Thoracic aorta (tissue), 2 donors: ENCODE results near the gene RASGRF1. TPM values are rescaled to one million over a fixed set of nuclear protein-coding genes. Genes with fewer than 3 reads are reported as not detected.
A peak's percentile ranks its signal among the peaks of the same experiment; 100 is the strongest.

Experiments used
- ATAC-seq: fragments of 150-250 bp; one replicate; pipeline ENCODE4 v1.8.0; 2017; ENCODE audit warnings: low read depth; ENCODE audit not compliant: insufficient number of reproducible peaks, low FRiP score
- DNase-seq: peaks from one replicate; pipeline ENCODE4 v3.0.0-alpha.2; 2020; ENCODE audit warnings: low spot score
- H3K27ac ChIP-seq, 2 donors: fragments of 200-600 bp; sonication (generic); 1 replicate in 1 of 2; 2 replicates in 1 of 2; pipeline ENCODE4 v1.5.1; 2016; ENCODE audit warnings: mild to moderate bottlenecking in 2 of 2, moderate library complexity in 2 of 2
- H3K27me3 ChIP-seq: fragments of 200-600 bp; sonication (generic); replicated peaks from 2 replicates; pipeline ENCODE4 v1.6.0; 2016; ENCODE audit warnings: mild to moderate bottlenecking; ENCODE audit not compliant: insufficient read depth
- H3K36me3 ChIP-seq: fragments of 200-600 bp; sonication (generic); one replicate; pipeline ENCODE4 v1.5.1; 2016
- H3K4me1 ChIP-seq, 2 donors: fragments of 200-600 bp; sonication (generic); 1 replicate in 1 of 2; 2 replicates in 1 of 2; pipeline versions ENCODE4 v1.5.1 to v1.6.0; 2016; ENCODE audit warnings: low read depth in 2 of 2, mild to moderate bottlenecking in 1 of 2; ENCODE audit not compliant: control insufficient read depth in 1 of 2
- H3K4me3 ChIP-seq: fragments of 200-600 bp; sonication (generic); 2 replicates; pipeline ENCODE4 v1.5.1; 2016; ENCODE audit warnings: mild to moderate bottlenecking
- H3K9me3 ChIP-seq: fragments of 200-600 bp; sonication (generic); 2 replicates; pipeline ENCODE4 v1.5.1; 2016
- total RNA-seq, 2 donors: library from RNA; depleted of rRNA; stranded (reverse); fragments of >200 nt; gene quantifications; one replicate each; pipeline versions ENCODE4 v1.1.0 to v1.2.3, GENCODE V29; 2016
- TF ChIP-seq, protein P1 (sequence below): fragments of 200-600 bp; sonication (generic); IDR thresholded peaks from one replicate; pipeline ENCODE4 v1.5.1; 2019; ENCODE audit warnings: antibody characterized with exemption

The RASGRF1 gene
- total RNA-seq, 2 donors from 2014 or later = not detected

DNA sequence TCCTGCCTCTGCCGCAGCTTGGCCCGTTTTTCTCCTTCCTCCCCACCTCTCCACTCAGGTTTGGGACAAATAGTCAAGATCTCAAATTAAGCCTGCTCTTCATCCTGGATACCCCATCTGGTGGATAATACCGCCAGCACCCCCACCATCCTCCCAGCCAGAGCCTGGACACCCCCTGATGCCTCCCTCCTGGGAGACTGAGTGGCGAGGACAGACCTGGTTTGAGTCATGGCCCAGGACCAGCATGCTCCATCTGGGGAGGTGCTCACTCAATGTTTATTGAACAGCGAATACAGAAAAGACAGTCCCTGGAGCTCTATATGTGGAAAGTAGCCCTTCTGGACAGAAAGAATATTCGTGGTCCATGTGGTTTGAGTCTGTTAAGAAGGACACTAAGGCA, 169.1 kb downstream of the RASGRF1 start:
- TF ChIP-seq, protein P1, sequence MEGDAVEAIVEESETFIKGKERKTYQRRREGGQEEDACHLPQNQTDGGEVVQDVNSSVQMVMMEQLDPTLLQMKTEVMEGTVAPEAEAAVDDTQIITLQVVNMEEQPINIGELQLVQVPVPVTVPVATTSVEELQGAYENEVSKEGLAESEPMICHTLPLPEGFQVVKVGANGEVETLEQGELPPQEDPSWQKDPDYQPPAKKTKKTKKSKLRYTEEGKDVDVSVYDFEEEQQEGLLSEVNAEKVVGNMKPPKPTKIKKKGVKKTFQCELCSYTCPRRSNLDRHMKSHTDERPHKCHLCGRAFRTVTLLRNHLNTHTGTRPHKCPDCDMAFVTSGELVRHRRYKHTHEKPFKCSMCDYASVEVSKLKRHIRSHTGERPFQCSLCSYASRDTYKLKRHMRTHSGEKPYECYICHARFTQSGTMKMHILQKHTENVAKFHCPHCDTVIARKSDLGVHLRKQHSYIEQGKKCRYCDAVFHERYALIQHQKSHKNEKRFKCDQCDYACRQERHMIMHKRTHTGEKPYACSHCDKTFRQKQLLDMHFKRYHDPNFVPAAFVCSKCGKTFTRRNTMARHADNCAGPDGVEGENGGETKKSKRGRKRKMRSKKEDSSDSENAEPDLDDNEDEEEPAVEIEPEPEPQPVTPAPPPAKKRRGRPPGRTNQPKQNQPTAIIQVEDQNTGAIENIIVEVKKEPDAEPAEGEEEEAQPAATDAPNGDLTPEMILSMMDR = no peak
- peaks cover 57% of the 10 kb centered on the region for H3K36me3 ChIP-seq
- ATAC-seq (no peak), DNase-seq (no peak)
- no peak overlapping the region for H3K27ac ChIP-seq
- no peaks in the 10 kb centered on the region for H3K27me3 ChIP-seq
- no peak overlapping the region for H3K4me3 ChIP-seq
- no peaks in the 10 kb centered on the region for H3K9me3 ChIP-seq
- peaks cover 5 to 9% of the 10 kb centered on the region in 2 donors for H3K4me1 ChIP-seq

DNA sequence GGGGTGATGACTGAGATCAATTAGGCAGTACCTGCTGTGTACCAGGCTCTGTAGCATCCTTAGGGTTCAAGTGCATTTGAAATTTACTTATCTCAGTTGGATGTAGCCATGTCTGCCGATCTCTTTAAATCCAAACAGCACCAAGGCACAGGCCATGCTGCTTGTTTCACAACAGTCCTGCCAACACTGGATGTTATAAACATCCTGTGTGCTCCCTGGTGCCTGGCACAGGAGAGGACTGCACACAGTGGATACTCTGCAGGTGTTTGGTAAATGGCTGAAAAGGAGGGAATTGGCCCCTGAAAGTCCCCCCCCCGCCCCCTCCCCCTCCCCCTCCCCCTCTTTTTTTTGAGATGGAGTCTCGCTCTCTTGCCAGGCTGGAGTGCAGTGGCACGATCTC, 172.7 kb downstream of the RASGRF1 start:
- H3K4me3 ChIP-seq = no peak overlapping the region
- no peak for DNase-seq
- no peak for ATAC-seq
- TF ChIP-seq, protein P1 = no peak
- H3K4me1 ChIP-seq = peaks cover 36 to 42% of the 10 kb centered on the region in 2 donors
- peak overlapping the region in 1 of 2 donors; percentile 55 for H3K27ac ChIP-seq
- no peaks in the 10 kb centered on the region for H3K9me3 ChIP-seq
- H3K36me3 ChIP-seq = peaks cover 33% of the 10 kb centered on the region
- no peaks in the 10 kb centered on the region for H3K27me3 ChIP-seq

DNA sequence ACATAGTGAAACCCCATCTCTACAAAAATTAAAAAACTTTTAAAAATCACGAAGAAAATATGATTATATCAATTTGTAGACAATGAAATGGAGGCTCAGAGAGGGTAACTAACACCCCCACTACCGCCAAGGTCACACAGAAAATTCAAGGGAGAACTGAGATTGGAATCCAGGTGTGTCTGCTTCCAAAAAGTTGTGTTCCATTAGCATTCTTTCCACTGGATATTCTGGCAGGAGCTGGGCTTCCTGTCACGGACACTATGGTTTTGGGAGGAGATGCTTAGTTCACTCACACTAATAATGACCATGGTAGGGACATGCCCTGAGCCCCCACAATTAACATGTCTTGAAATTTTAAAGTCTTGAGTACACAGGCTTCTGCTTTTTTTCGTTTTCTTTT, 174.5 kb downstream of the RASGRF1 start:
- DNase-seq = no peak
- no peak for ATAC-seq
- TF ChIP-seq, protein P1 = no peak

DNA sequence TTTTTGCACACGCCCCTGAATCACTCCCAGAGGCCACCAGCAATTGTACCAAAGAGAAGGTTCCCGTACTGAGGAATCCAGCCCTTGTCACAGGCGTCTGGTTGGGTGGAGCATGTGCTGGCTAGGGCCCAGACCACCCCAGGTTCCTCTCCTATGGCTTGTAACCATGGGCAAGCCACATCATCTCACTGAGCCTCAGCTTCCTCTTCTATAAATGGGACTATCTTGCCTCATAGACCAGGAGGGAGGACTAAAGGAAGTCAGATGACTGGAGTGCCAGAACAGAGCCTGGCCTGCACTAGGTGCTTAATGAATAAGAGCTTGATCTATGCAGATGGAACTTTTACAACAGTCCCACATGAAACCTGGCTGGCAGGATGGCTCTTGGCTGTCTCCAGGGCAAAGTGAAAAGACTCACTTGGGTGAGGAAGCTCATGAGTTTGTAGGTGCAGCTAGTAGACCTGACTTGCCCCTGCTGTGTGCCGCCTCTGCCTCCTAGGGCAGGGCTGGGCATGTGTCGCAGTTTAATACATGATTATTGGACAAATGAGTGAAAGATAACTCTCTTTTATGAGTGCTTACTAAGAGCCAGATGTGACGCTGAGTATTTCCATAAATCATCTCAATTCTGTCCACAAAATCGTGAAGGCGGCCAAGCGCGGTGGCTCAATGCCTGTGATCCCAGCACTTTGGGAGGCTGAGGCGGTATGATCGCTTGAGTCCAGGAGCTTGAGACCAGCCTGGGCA, 175.1 kb downstream of the RASGRF1 start:
- ATAC-seq (no peak), DNase-seq (no peak)
- Histone ChIP-seq H3K27me3 (no peaks in the 10 kb centered on the region), H3K27ac (peak overlapping the region; percentile 77 to 81), H3K36me3 (peaks cover 23% of the 10 kb centered on the region), H3K4me1 (peaks cover 39 to 55% of the 10 kb centered on the region in 2 donors), H3K4me3 (no peak overlapping the region), H3K9me3 (no peaks in the 10 kb centered on the region)
- TF ChIP-seq, protein P1 = no peak

More for the DNA sequence above, 174.5 kb downstream of the RASGRF1 start:
- no peaks in the 10 kb centered on the region for H3K27me3 ChIP-seq
- no peak overlapping the region for H3K4me3 ChIP-seq
- peaks cover 19% of the 10 kb centered on the region for H3K36me3 ChIP-seq
- peaks cover 36 to 50% of the 10 kb centered on the region in 2 donors for H3K4me1 ChIP-seq
- H3K27ac ChIP-seq = peak overlapping the region; percentile 77 to 81
- H3K9me3 ChIP-seq = no peaks in the 10 kb centered on the region

DNA sequence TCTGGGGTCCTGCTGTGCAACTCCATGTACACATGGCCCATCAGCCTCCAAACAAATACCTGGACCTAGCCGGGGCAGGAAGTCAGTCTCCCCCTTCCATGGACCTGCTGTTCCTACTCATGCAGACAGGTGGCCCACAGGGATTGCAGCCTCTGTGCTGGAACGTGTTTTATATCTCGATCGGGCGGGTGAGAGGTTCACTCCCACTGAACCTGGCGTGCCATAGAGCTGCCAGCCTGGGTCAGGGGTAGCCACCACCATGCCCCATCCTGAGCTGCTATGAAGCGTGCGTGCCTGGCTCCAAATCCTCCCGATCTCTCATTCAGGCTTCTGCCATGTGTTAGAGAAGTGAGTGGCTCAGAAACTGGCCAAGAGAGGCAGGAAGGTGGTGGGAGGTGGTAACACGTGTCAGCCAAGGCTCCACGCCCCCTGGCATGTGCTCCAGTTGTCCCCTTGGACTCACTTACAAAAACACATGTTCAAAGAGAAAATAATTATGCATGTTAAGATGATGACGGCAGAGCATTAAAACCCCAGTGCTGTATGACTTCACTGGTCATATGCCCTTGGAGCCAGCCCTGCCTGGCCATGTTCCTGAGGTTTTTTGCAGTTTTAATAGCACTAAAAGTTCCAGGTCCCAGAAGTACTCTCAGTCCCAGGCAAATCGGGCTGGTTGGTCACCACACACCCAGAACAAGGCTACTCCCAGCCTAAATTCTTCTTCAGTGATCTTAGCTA, 176.4 kb downstream of the RASGRF1 start:
- DNase-seq = no peak
- H3K27ac ChIP-seq = peak overlapping the region; percentile 77 to 81
- H3K4me1 ChIP-seq = peaks cover 43 to 66% of the 10 kb centered on the region in 2 donors
- no peaks in the 10 kb centered on the region for H3K27me3 ChIP-seq
- ATAC-seq = peak; percentile 68
- H3K4me3 ChIP-seq = no peak overlapping the region
- TF ChIP-seq, protein P1 = peak; percentile 64
- H3K36me3 ChIP-seq = peaks cover 26% of the 10 kb centered on the region
- H3K9me3 ChIP-seq = no peaks in the 10 kb centered on the region
